H1 (cell line): ENCODE measurements around the gene CEMIP2. TPM values are rescaled to one million over a fixed set of nuclear protein-coding genes. Genes with fewer than 3 reads are reported as not detected.

Source experiments
- CTCF ChIA-PET: fragments of 300-600 bp; sonication (Branson Sonifier 250); formaldehyde crosslinking; loops from one replicate; lab custom pipeline; 2021; ENCODE audit not compliant: partially characterized antibody; lab: Charles Lee
- POLR2A ChIA-PET: fragments of 300-600 bp; sonication (Branson Sonifier 250); formaldehyde crosslinking; loops from one replicate; lab custom pipeline; 2021; ENCODE audit warnings: inconsistent platforms; ENCODE audit not compliant: partially characterized antibody; lab: Charles Lee
- DNase-seq, 2 experiments: peaks; one replicate each; pipeline versions ENCODE4 v3.0.0 to v3.0.0-alpha.2; 2010 to 2022; ENCODE audit warnings: low spot score in 2 of 2, low read depth in 1 of 2, mixed read lengths in 1 of 2
- FAIRE-seq: peaks from 2 replicates; lab custom pipeline; 2011; peaks lifted over from hg19 to GRCh38; lab: Jason Lieb, UNC
- H2AFZ ChIP-seq: 2 replicates; pipeline ENCODE4 v1.8.1; 2012; ENCODE audit warnings: low read length, inconsistent platforms
- H2AK5ac ChIP-seq: 2 replicates; pipeline ENCODE4 v1.6.1; 2013; ENCODE audit warnings: low read depth, low read length
- H2BK120ac ChIP-seq: replicated peaks from 2 replicates; pipeline ENCODE3; 2013; ENCODE audit warnings: low read depth, low read length, inconsistent platforms
- H2BK12ac ChIP-seq: 2 replicates; pipeline ENCODE4 v1.6.1; 2013; ENCODE audit warnings: low read depth, low read length
- H2BK15ac ChIP-seq: 2 replicates; pipeline ENCODE4 v1.6.1; 2013; ENCODE audit warnings: low read length
- H2BK20ac ChIP-seq: 2 replicates; pipeline ENCODE4 v1.6.1; 2013; ENCODE audit warnings: low read length
- H2BK5ac ChIP-seq: 2 replicates; pipeline ENCODE4 v1.6.1; 2013; ENCODE audit warnings: low read depth, low read length
- H3K14ac ChIP-seq: 2 replicates; pipeline ENCODE4 v1.6.1; 2013; ENCODE audit warnings: inconsistent platforms; ENCODE audit not compliant: insufficient read length
- H3K18ac ChIP-seq: 2 replicates; pipeline ENCODE4 v1.6.1; 2013; ENCODE audit warnings: low read length; ENCODE audit errors: extremely low read depth
- H3K23ac ChIP-seq: 2 replicates; pipeline ENCODE4 v1.6.1; 2013; ENCODE audit warnings: inconsistent platforms; ENCODE audit not compliant: insufficient read length
- H3K23me2 ChIP-seq: 2 replicates; pipeline ENCODE4 v1.6.1; 2013; ENCODE audit warnings: low read depth, low read length
- H3K27ac ChIP-seq: 2 replicates; pipeline ENCODE4 v1.6.1; 2011; ENCODE audit warnings: low read depth, low read length, inconsistent platforms
- H3K27me3 ChIP-seq, 4 experiments: replicated peaks in 1 of 4; 1 replicate in 1 of 4; 2 replicates in 3 of 4; pipeline versions ENCODE4 v1.6.1 to v1.8.1; 2011 to 2013; ENCODE audit warnings: low read length in 3 of 4, mild to moderate bottlenecking in 3 of 4, inconsistent platforms in 2 of 4, mixed read lengths in 2 of 4, moderate library complexity in 1 of 4; ENCODE audit not compliant: control insufficient read depth in 3 of 4, insufficient read depth in 3 of 4; ENCODE audit errors: extremely low read depth in 1 of 4
- H3K36me3 ChIP-seq, 4 experiments: 2 replicates each; pipeline versions ENCODE4 v1.6.1 to v1.8.1; 2011 to 2013; ENCODE audit warnings: mild to moderate bottlenecking in 4 of 4, low read length in 3 of 4, moderate library complexity in 2 of 4, control low read depth in 1 of 4, inconsistent platforms in 1 of 4; ENCODE audit not compliant: insufficient read depth in 4 of 4, control insufficient read depth in 2 of 4
- H3K4ac ChIP-seq: replicated peaks from 2 replicates; pipeline ENCODE3; 2013; ENCODE audit warnings: low read length, low read depth, mixed read lengths, inconsistent platforms; ENCODE audit not compliant: insufficient read length
- H3K4me1 ChIP-seq, 4 experiments: replicated peaks in 1 of 4; 1 replicate in 1 of 4; 2 replicates in 3 of 4; pipeline versions ENCODE4 v1.6.1 to v1.8.1; 2011 to 2013; ENCODE audit warnings: low read length in 3 of 4, inconsistent platforms in 2 of 4, mixed read lengths in 1 of 4; ENCODE audit not compliant: insufficient read depth in 4 of 4, control insufficient read depth in 3 of 4
- H3K4me2 ChIP-seq, 2 experiments: 2 replicates each; pipeline versions ENCODE4 v1.6.1 to v1.8.1; 2011 to 2013; ENCODE audit warnings: low read depth in 2 of 2, low read length in 2 of 2, control low read depth in 1 of 2, inconsistent platforms in 1 of 2, mild to moderate bottlenecking in 1 of 2; ENCODE audit not compliant: insufficient read depth in 1 of 2
- H3K4me3 ChIP-seq, 4 experiments: fragments of 200-600, 300-600 bp in 1 of 4; sonication (generic), shearing (Covaris generic), sonication (Bioruptor Twin) in 1 of 4; 2 replicates each; pipeline versions ENCODE4 v1.5.1 to v1.8.1; 2011 to 2016; ENCODE audit warnings: low read length in 4 of 4, low read depth in 3 of 4, control low read depth in 2 of 4, inconsistent platforms in 2 of 4, mild to moderate bottlenecking in 2 of 4, mixed read lengths in 1 of 4, moderate library complexity in 1 of 4; ENCODE audit not compliant: insufficient read depth in 2 of 4; ENCODE audit errors: extremely low read depth in 1 of 4
- H3K56ac ChIP-seq: replicated peaks from 2 replicates; pipeline ENCODE3; 2013; ENCODE audit warnings: low read depth, mild to moderate bottlenecking, mixed read lengths, low read length, inconsistent platforms; ENCODE audit not compliant: insufficient read length
- H3K79me1 ChIP-seq: 2 replicates; pipeline ENCODE4 v1.6.1; 2013; ENCODE audit warnings: low read depth, low read length, control low read depth
- H3K79me2 ChIP-seq, 2 experiments: 2 replicates each; pipeline versions ENCODE4 v1.6.1 to v1.8.1; 2012 to 2013; ENCODE audit warnings: low read length in 2 of 2, mild to moderate bottlenecking in 2 of 2, inconsistent platforms in 1 of 2; ENCODE audit not compliant: insufficient read depth in 2 of 2, control insufficient read depth in 1 of 2
- H3K9ac ChIP-seq, 4 experiments: replicated peaks in 1 of 4; 1 replicate in 1 of 4; 2 replicates in 3 of 4; pipeline versions ENCODE4 v1.6.1 to v1.8.1; 2011 to 2013; ENCODE audit warnings: low read depth in 3 of 4, low read length in 3 of 4, control low read depth in 2 of 4, mild to moderate bottlenecking in 2 of 4, moderate library complexity in 2 of 4, inconsistent platforms in 1 of 4; ENCODE audit errors: extremely low read depth in 1 of 4
- H3K9me3 ChIP-seq, 2 experiments: 2 replicates each; pipeline versions ENCODE4 v1.6.1 to v1.8.1; 2012 to 2013; ENCODE audit warnings: mild to moderate bottlenecking in 2 of 2, moderate library complexity in 2 of 2, control low read depth in 1 of 2, inconsistent platforms in 1 of 2, low read depth in 1 of 2, low read length in 1 of 2, mixed read lengths in 1 of 2; ENCODE audit not compliant: insufficient read depth in 2 of 2
- H4K20me1 ChIP-seq, 2 experiments: replicated peaks in 1 of 2; 2 replicates each; pipeline versions ENCODE3 to v1.8.1; 2011 to 2013; ENCODE audit warnings: inconsistent platforms in 2 of 2, low read length in 2 of 2, mild to moderate bottlenecking in 1 of 2; ENCODE audit not compliant: insufficient read depth in 2 of 2, control insufficient read depth in 1 of 2
- H4K5ac ChIP-seq: 2 replicates; pipeline ENCODE4 v1.6.1; 2013; ENCODE audit warnings: low read length, low read depth, mixed read lengths, inconsistent platforms; ENCODE audit not compliant: insufficient read length
- H4K8ac ChIP-seq: 2 replicates; pipeline ENCODE4 v1.8.0; 2013; ENCODE audit warnings: mild to moderate bottlenecking, moderate library complexity, low read length, inconsistent platforms; ENCODE audit not compliant: insufficient read depth; ENCODE audit errors: extremely low read depth
- H4K91ac ChIP-seq: replicated peaks from 2 replicates; pipeline ENCODE3; 2013; ENCODE audit warnings: low read length, mixed read lengths, inconsistent platforms; ENCODE audit not compliant: insufficient read length
- CHD2 ChIP-seq: IDR thresholded peaks from 2 replicates; pipeline ENCODE4 v1.6.1; 2012; ENCODE audit warnings: low read length, improper control_type of control experiment
- CREB1 ChIP-seq: IDR thresholded peaks from 2 replicates; pipeline ENCODE4 v1.6.1; 2012; ENCODE audit warnings: inconsistent platforms
- JUND ChIP-seq: IDR thresholded peaks from 2 replicates; pipeline ENCODE4 v1.6.1; 2011; ENCODE audit warnings: mild to moderate bottlenecking, improper control_type of control experiment, low read length
- KDM1A ChIP-seq: fragments of 200-600, 300-600 bp; sonication (generic); IDR thresholded peaks from 2 replicates; pipeline ENCODE4 v1.7.1; 2016; ENCODE audit warnings: mild to moderate bottlenecking, low read length, borderline replicate concordance
- NANOG ChIP-seq: IDR thresholded peaks from 2 replicates; pipeline ENCODE4 v1.6.1; 2011; ENCODE audit warnings: low read length, low read depth, mild to moderate bottlenecking, inconsistent platforms; ENCODE audit not compliant: insufficient read depth, poor library complexity, severe bottlenecking
- POLR2A ChIP-seq, 2 experiments: IDR thresholded peaks; 1 replicate in 1 of 2; 2 replicates in 1 of 2; pipeline ENCODE4 v1.6.1; 2011; ENCODE audit warnings: low read depth in 2 of 2, low read length in 2 of 2, mild to moderate bottlenecking in 2 of 2; ENCODE audit errors: control extremely low read depth in 1 of 2
- POLR2AphosphoS5 ChIP-seq: IDR thresholded peaks from 2 replicates; pipeline ENCODE4 v1.6.1; 2011; ENCODE audit warnings: low read depth, low read length
- RXRA ChIP-seq: IDR thresholded peaks from 2 replicates; pipeline ENCODE4 v1.6.1; 2011; ENCODE audit warnings: low read depth, mild to moderate bottlenecking, low read length, moderate library complexity; ENCODE audit not compliant: insufficient read depth
- SIN3A ChIP-seq, 2 experiments: IDR thresholded peaks in 1 of 2; conservative IDR thresholded peaks in 1 of 2; 2 replicates each; pipeline ENCODE4 v1.6.1; 2011 to 2012; ENCODE audit warnings: low read length in 2 of 2, improper control_type of control experiment in 1 of 2, low read depth in 1 of 2, mild to moderate bottlenecking in 1 of 2
- SP2 ChIP-seq: IDR thresholded peaks from 2 replicates; pipeline ENCODE4 v1.6.1; 2012; ENCODE audit warnings: mild to moderate bottlenecking, low read length, inconsistent platforms
- SRF ChIP-seq: IDR thresholded peaks from 2 replicates; pipeline ENCODE4 v1.6.1; 2011; ENCODE audit warnings: mild to moderate bottlenecking, low read depth, low read length, moderate library complexity
- TAF1 ChIP-seq: IDR thresholded peaks from 2 replicates; pipeline ENCODE4 v1.6.1; 2011; ENCODE audit warnings: mild to moderate bottlenecking, low read depth, low read length
- TAF7 ChIP-seq: optimal IDR thresholded peaks from 2 replicates; pipeline ENCODE3; 2011; ENCODE audit warnings: low read depth, mild to moderate bottlenecking, inconsistent platforms, low read length, moderate library complexity, borderline replicate concordance
- YY1 ChIP-seq: IDR thresholded peaks from 2 replicates; pipeline ENCODE4 v1.6.1; 2011; ENCODE audit warnings: low read depth, mild to moderate bottlenecking, low read length
- WGBS, 2 experiments: shearing (Covaris generic) in 1 of 2; methylation state at CpG; one replicate each; pipeline versions ENCODE4 v1.1.6 to v1.1.7; 2013 to 2015; ENCODE audit warnings: low lambda C conversion rate in 2 of 2, mixed read lengths in 2 of 2, inconsistent platforms in 1 of 2, low coverage in 1 of 2, missing lambda C conversion rate in 1 of 2; ENCODE audit not compliant: insufficient replicate concordance in 2 of 2, insufficient coverage in 1 of 2, insufficient read length in 1 of 2; ENCODE audit errors: extremely low coverage in 1 of 2, missing lambda C conversion rate in 1 of 2; 5-methylcytosine and 5-hydroxymethylcytosine counted together
- polyA plus RNA-seq, 7 experiments: library from polyadenylated mRNA; depleted of rRNA in 3 of 7; stranded (reverse) in 5 of 7; unstranded in 2 of 7; fragments of >200 nt in 5 of 7; fragments of 200-250 nt in 2 of 7; gene quantifications; 1 replicate in 5 of 7; 2 replicates in 1 of 7; 4 replicates in 1 of 7; pipeline versions ENCODE4 v1.2.1 to v1.2.3, GENCODE V29; 2011 to 2013; ENCODE audit warnings: missing spikeins in 2 of 7, mixed read lengths in 2 of 7
- total RNA-seq: library from RNA; stranded (reverse); fragmentation: NEBNext Ultra II Directional; extraction: Animal tissue kit (Norgen Biotek cat#: 25700); gene quantifications from 2 replicates; pipeline ENCODE4 v1.2.1, GENCODE V29; 2021
- TF ChIP-seq, protein P1 (sequence below): IDR thresholded peaks from 2 replicates; pipeline ENCODE4 v1.6.1; 2012; ENCODE audit warnings: inconsistent platforms

The CEMIP2 gene
- total and polyA plus RNA-seq, 2 of the 8 experiments (the other 6 are each of a cell fraction or from before 2014, with no cell fraction given) = 25.2 to 52.1 TPM

DNA sequence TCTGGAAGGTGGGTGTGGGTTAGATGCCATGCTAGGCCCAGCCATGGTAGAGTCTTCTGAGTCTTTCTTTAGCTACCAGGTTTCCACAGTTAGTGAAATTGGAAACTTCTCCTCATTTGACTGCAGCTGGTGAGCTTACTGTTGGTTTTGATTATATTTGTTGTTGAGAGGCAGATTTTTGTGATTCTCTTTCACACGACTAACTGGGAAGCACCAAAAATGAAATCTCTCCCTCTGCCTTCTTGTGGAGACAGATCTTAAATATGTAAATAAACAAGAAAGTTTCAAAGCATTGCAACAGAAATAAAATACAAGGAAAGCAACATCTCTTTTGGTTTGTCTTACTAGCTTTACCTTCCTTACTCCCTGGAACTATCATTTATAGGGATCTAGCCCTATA is 122.2 kb downstream of the CEMIP2 start:
- no peak overlapping the region for H4K8ac ChIP-seq
- TF ChIP-seq RXRA = no peak
- TF ChIP-seq NANOG = no peak
- no peak for TF ChIP-seq KDM1A
- TF ChIP-seq CHD2 = no peak
- TF ChIP-seq SIN3A (conservative IDR thresholded peaks at IDR 0.05 in 1 of 2, IDR thresholded peaks at IDR 0.05 in 1 of 2; ENCODE audit: low read depth in 1 of 2, low read length in 2 of 2) = no peak
- TF ChIP-seq, protein P1, sequence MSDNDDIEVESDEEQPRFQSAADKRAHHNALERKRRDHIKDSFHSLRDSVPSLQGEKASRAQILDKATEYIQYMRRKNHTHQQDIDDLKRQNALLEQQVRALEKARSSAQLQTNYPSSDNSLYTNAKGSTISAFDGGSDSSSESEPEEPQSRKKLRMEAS = no peak
- TF ChIP-seq SRF = no peak
- TF ChIP-seq SP2 = no peak
- TF ChIP-seq JUND = no peak
- no peak for TF ChIP-seq POLR2A (IDR thresholded peaks at IDR 0.05; ENCODE audit: control extremely low read depth in 1 of 2, low read depth in 2 of 2, low read length in 2 of 2)
- no peak for TF ChIP-seq TAF1
- no peak for TF ChIP-seq POLR2AphosphoS5
- no peak for TF ChIP-seq YY1
- no peak for TF ChIP-seq TAF7
- TF ChIP-seq CREB1 = no peak
- TF ChIP-seq, all 59 proteins: peak for 0
- Histone ChIP-seq H3K79me2 (no peaks in the 10 kb centered on the region), H2AK5ac (no peak overlapping the region), H3K14ac (no peak overlapping the region), H4K20me1 (no peaks in the 10 kb centered on the region), H3K79me1 (no peaks in the 10 kb centered on the region), H3K23me2 (no peaks in the 10 kb centered on the region), H3K56ac (no peak overlapping the region), H3K4me1 (peaks cover 0 to 5% (median 0%) of the 10 kb centered on the region in 4 experiments; a peak in 1 of 7 replicates), H3K9me3 (no peaks in the 10 kb centered on the region), H3K9ac (no peak overlapping the region), H4K5ac (no peak overlapping the region), H3K4me3 (no peak overlapping the region), H2BK120ac (no peak overlapping the region), H2BK12ac (no peak overlapping the region), H4K91ac (no peak overlapping the region), H3K18ac (no peak overlapping the region), H3K36me3 (no peaks in the 10 kb centered on the region), H3K23ac (no peak overlapping the region), H2BK20ac (no peak overlapping the region), H3K4ac (no peak overlapping the region), H3K27ac (no peak overlapping the region), H2BK15ac (no peak overlapping the region), H3K4me2 (no peak overlapping the region), H2BK5ac (no peak overlapping the region), H3K27me3 (no peaks in the 10 kb centered on the region; a peak in 1 of 7 replicates), H2AFZ (no peak overlapping the region)
- POLR2A ChIA-PET = interaction anchor here (0.6 kb wide), 1 partner anchor 139 kb away, joined by 3 read pairs; no protein-coding TSS in a partner anchor
- FAIRE-seq (no peak), DNase-seq (no peak)
- CTCF ChIA-PET = interaction anchor here (0.8 to 3.3 kb wide), 7 partner anchors 12 to 1134 kb away, joined by 3 to 16 read pairs (median 4); no protein-coding TSS in a partner anchor
- 70% methylated on average over 1 of the region's 1 CpG; no CpG with 5 or more reads in 1 of the 2 experiments for WGBS, 2 experiments
